Neural progenitor cell (in vitro differentiated cells): ENCODE measurements around the gene EXOC4. TPM values are rescaled to one million over a fixed set of nuclear protein-coding genes. Genes with fewer than 3 reads are reported as not detected.

ENCODE experiments used
- DNase-seq: peaks from one replicate; pipeline ENCODE4 v3.0.0-alpha.2; 2016; ENCODE audit warnings: low spot score
- H2AFZ ChIP-seq: fragments of 200-600 bp; sonication (generic); replicated peaks from 2 replicates; pipeline ENCODE4 v1.6.1; 2016; ENCODE audit warnings: antibody characterized with exemption
- H3F3A ChIP-seq: fragments of 200-600 bp; sonication (generic); 2 replicates; pipeline ENCODE4 v1.6.1; 2016; ENCODE audit warnings: antibody characterized with exemption, low read depth
- H3K27ac ChIP-seq: fragments of 200-600 bp; sonication (generic); 2 replicates; pipeline ENCODE4 v1.5.1; 2016; ENCODE audit warnings: mild to moderate bottlenecking
- H3K27me3 ChIP-seq: fragments of 200-600 bp; sonication (generic); 2 replicates; pipeline ENCODE4 v1.6.1; 2016; ENCODE audit warnings: mild to moderate bottlenecking, moderate library complexity
- H3K36me3 ChIP-seq: fragments of 200-600 bp; sonication (generic); 2 replicates; pipeline ENCODE4 v1.5.1; 2016
- H3K4me1 ChIP-seq: fragments of 200-600 bp; sonication (generic); 2 replicates; pipeline ENCODE4 v1.6.1; 2016; ENCODE audit warnings: mixed run types
- H3K4me2 ChIP-seq: fragments of 200-600 bp; sonication (generic); 2 replicates; pipeline ENCODE4 v1.6.1; 2016
- H3K4me3 ChIP-seq: fragments of 200-600 bp; sonication (generic); 2 replicates; pipeline ENCODE4 v1.5.1; 2016
- H3K79me2 ChIP-seq: fragments of 200-600 bp; sonication (generic); 2 replicates; pipeline ENCODE4 v1.6.1; 2016; ENCODE audit warnings: low read depth
- H3K9ac ChIP-seq: fragments of 200-600 bp; sonication (generic); 2 replicates; pipeline ENCODE4 v1.6.1; 2016
- H3K9me3 ChIP-seq: fragments of 200-600 bp; sonication (generic); 2 replicates; pipeline ENCODE4 v1.5.1; 2016; ENCODE audit warnings: low read depth
- H4K20me1 ChIP-seq: fragments of 200-600 bp; sonication (generic); 2 replicates; pipeline ENCODE4 v1.6.1; 2016; ENCODE audit warnings: low read depth
- H3K27ac Mint-ChIP-seq: 3 replicates; pipeline ENCODE4 v1.8.0; 2021; ENCODE audit warnings: mixed read lengths
- H3K27me3 Mint-ChIP-seq: 2 replicates; pipeline ENCODE4 v1.8.0; 2022; ENCODE audit warnings: low read depth, mild to moderate bottlenecking, inconsistent platforms, moderate library complexity, mixed read lengths; ENCODE audit not compliant: insufficient read depth
- H3K36me3 Mint-ChIP-seq: 3 replicates; pipeline ENCODE4 v1.8.0; 2021; ENCODE audit warnings: mixed read lengths
- H3K4me1 Mint-ChIP-seq: 3 replicates; pipeline ENCODE4 v1.8.0; 2021; ENCODE audit warnings: mixed read lengths
- H3K4me3 Mint-ChIP-seq: 3 replicates; pipeline ENCODE4 v1.8.0; 2021; ENCODE audit warnings: mild to moderate bottlenecking, moderate library complexity, mixed read lengths
- H3K9me3 Mint-ChIP-seq: 3 replicates; pipeline ENCODE4 v1.8.0; 2020; ENCODE audit warnings: mixed read lengths
- CTCF ChIP-seq: fragments of 200-600 bp; sonication (generic); IDR thresholded peaks from 2 replicates; pipeline ENCODE4 v1.5.1; 2017; ENCODE audit warnings: antibody characterized with exemption, mild to moderate bottlenecking
- EZH2 ChIP-seq: fragments of 200-600 bp; sonication (generic); IDR thresholded peaks from 2 replicates; pipeline ENCODE4 v1.6.1; 2017; ENCODE audit warnings: antibody characterized with exemption, mild to moderate bottlenecking, moderate library complexity
- EZH2phosphoT487 ChIP-seq: fragments of 200-600 bp; sonication (generic); IDR thresholded peaks from 2 replicates; pipeline ENCODE4 v1.6.1; 2017; ENCODE audit warnings: antibody characterized with exemption
- total RNA-seq: library from RNA; depleted of rRNA; stranded (reverse); fragments of >200 nt; gene quantifications from 2 replicates; pipeline ENCODE4 v1.2.3, GENCODE V29; 2015; ENCODE audit warnings: low replicate concordance

Gene EXOC4
- total RNA-seq, 1 donor from 2014 or later: 129 TPM

- Mint-ChIP-seq H3K27me3 (no peaks in the 10 kb centered on the region), H3K9me3 (no peaks in the 10 kb centered on the region), H3K4me1 (no peaks in the 10 kb centered on the region), H3K27ac (no peak overlapping the region), H3K4me3 (no peak overlapping the region), H3K36me3 (no peaks in the 10 kb centered on the region)
- Histone ChIP-seq H3K4me1 (no peaks in the 10 kb centered on the region), H2AFZ (no peak overlapping the region), H4K20me1 (no peaks in the 10 kb centered on the region), H3K27ac (no peak overlapping the region), H3K36me3 (no peaks in the 10 kb centered on the region), H3K9me3 (no peaks in the 10 kb centered on the region), H3K4me2 (no peak overlapping the region), H3K4me3 (no peak overlapping the region), H3K79me2 (no peaks in the 10 kb centered on the region), H3K9ac (no peak overlapping the region), H3K27me3 (no peaks in the 10 kb centered on the region), H3F3A (no peaks in the 10 kb centered on the region)
- TF ChIP-seq CTCF: no peak
- no peak for TF ChIP-seq EZH2phosphoT487
- no peak for TF ChIP-seq EZH2
- no peak for DNase-seq
Observed at GRCh38 chr7:133411395-133411794, 158.5 kb downstream of the EXOC4 start.

GRCh38 chr7:133412942-133413341 lies 160.1 kb downstream of the EXOC4 start:
- H3K4me1 ChIP-seq: no peaks in the 10 kb centered on the region
- Mint-ChIP-seq H3K27me3 (no peaks in the 10 kb centered on the region), H3K4me1 (no peaks in the 10 kb centered on the region), H3K9me3 (no peaks in the 10 kb centered on the region), H3K36me3 (no peaks in the 10 kb centered on the region), H3K27ac (no peak overlapping the region), H3K4me3 (no peak overlapping the region)
- no peak overlapping the region for H3K9ac ChIP-seq
- TF ChIP-seq EZH2phosphoT487 (no peak), CTCF (no peak), EZH2 (no peak)
- H3K4me2 ChIP-seq: no peak overlapping the region
- H3K79me2 ChIP-seq: no peaks in the 10 kb centered on the region
- H3K4me3 ChIP-seq: no peak overlapping the region
- no peaks in the 10 kb centered on the region for H3K9me3 ChIP-seq
- no peak overlapping the region for H2AFZ ChIP-seq
- H3K27ac ChIP-seq: no peak overlapping the region
- DNase-seq: no peak
- no peaks in the 10 kb centered on the region for H3K36me3 ChIP-seq
- H3K27me3 ChIP-seq: no peaks in the 10 kb centered on the region
- no peaks in the 10 kb centered on the region for H4K20me1 ChIP-seq
- H3F3A ChIP-seq: no peaks in the 10 kb centered on the region

GRCh38 chr7:133419041-133419440 lies 166.2 kb downstream of the EXOC4 start:
- H2AFZ ChIP-seq: no peak overlapping the region
- no peak overlapping the region for H3K4me3 Mint-ChIP-seq
- H3K36me3 Mint-ChIP-seq: peaks cover under 1% of the 10 kb centered on the region
- H4K20me1 ChIP-seq: no peaks in the 10 kb centered on the region
- no peaks in the 10 kb centered on the region for H3K4me1 ChIP-seq
- H3K9me3 Mint-ChIP-seq: no peaks in the 10 kb centered on the region
- H3K27me3 Mint-ChIP-seq: peaks cover under 1% of the 10 kb centered on the region
- H3K27me3 ChIP-seq: no peaks in the 10 kb centered on the region
- H3K27ac ChIP-seq: no peak overlapping the region
- no peaks in the 10 kb centered on the region for H3K36me3 ChIP-seq
- TF ChIP-seq EZH2phosphoT487 (no peak), CTCF (no peak), EZH2 (no peak)
- no peak overlapping the region for H3K27ac Mint-ChIP-seq
- H3K4me3 ChIP-seq: no peak overlapping the region
- no peak for DNase-seq
- H3K9ac ChIP-seq: no peak overlapping the region
- peaks cover 27% of the 10 kb centered on the region for H3K79me2 ChIP-seq
- no peak overlapping the region for H3K4me2 ChIP-seq
- no peaks in the 10 kb centered on the region for H3F3A ChIP-seq
- H3K9me3 ChIP-seq: no peaks in the 10 kb centered on the region
- H3K4me1 Mint-ChIP-seq: no peaks in the 10 kb centered on the region
